22Rv1 (cell line): ENCODE results near the gene SENP2.
A peak's percentile ranks its signal among the peaks of the same experiment; 100 is the strongest.
"Not testable (repeated sequence)": the region's sequence is repeated elsewhere in the genome, so short reads cannot be mapped to it uniquely, and the experiment has no call there.

Experiments
- H3K27ac ChIP-seq: fragments of 450-650 bp; 2 replicates; pipeline ENCODE4 v1.5.1; 2017
- CTCF ChIP-seq: fragments of 450-650 bp; IDR thresholded peaks from 2 replicates; pipeline ENCODE4 v1.5.1; 2017; ENCODE audit warnings: mild to moderate bottlenecking
- ZFX ChIP-seq: fragments of 450-650 bp; IDR thresholded peaks from 2 replicates; pipeline ENCODE4 v1.6.1; 2017; ENCODE audit warnings: antibody characterized with exemption, borderline replicate concordance

SENP2 gene

DNA sequence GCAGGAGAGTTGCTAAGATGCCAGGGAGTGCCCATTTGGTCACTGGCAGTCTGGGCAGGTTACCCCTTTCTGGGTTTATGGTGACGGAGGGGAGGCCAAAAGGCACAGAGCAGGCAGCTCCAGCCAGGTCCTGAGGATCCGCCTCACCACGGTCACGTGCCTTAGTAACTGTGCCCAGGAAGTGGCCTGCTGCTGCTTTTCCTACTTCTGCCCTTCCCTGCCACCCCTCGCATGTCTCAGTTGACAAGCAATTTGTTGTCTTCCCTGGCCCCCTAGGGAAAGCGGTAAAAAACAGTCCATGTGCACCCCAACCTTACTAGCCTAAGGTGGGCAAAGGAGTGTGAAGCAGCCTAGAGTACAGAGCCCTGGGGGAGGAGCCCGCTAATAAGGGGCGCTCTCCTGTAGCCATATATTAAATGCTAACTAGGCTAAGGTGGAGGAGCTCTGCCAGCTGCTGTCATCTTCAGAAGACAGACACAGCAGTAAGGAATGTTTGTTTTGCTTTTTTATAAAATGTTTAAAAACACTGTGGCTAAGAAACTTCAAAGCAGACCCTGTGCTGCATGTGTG is 24.6 kb upstream of the SENP2 start:
- no peak overlapping the region for H3K27ac ChIP-seq
- no peak for TF ChIP-seq CTCF
- TF ChIP-seq ZFX: no peak

GRCh38 chr3:185561958-185562357 is 24.1 kb upstream of the SENP2 start:
- TF ChIP-seq CTCF (no peak), ZFX (no peak)
- H3K27ac ChIP-seq: no peak overlapping the region

DNA sequence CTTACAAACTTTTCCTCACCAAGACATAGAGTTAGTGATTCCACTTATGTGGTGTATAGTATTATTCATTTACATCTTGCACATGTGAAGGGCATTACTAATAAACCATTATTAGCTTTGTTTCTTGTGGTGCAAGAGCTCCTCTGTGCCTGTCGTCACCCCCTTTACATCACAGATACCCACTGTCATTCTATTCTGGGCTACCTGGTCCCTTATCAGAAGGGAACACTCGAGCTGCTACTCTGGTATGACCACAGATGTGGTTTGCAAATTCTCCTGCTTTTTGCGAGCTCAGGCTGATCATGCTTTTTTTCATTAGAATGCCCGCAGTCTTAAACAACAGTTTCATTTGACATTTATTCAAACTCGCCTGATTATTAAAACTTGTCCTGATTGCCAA is 13.9 kb upstream of the SENP2 start:
- H3K27ac ChIP-seq: no peak overlapping the region
- TF ChIP-seq CTCF (no peak), ZFX (no peak)

- not testable (repeated sequence) for H3K27ac ChIP-seq
- peak; percentile 85 for TF ChIP-seq CTCF
These were observed 10.8 kb upstream of the SENP2 start for GRCh38 chr3:185575108-185575869.

DNA sequence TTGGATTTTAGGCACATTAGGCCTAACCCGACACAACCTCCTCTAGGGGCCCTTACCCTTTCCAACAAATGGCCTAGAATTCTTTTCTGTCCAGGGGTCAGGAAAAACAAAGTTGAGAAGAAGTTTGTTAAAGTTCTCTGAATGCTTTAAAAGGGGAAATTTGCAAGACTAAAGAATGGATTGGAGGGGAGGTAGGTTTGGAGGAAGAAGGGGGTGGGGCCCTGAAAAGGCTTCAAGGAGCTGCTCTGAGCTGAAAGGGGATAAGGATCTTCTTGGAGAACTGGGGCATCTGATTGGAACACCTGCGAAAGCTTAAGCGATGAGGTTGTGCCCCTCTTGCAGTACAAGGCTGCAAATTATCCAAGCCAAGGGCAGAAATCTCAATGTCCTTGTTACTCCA is 3.9 kb upstream of the SENP2 start:
- H3K27ac ChIP-seq: no peak overlapping the region
- TF ChIP-seq CTCF (no peak), ZFX (no peak)

- no peak overlapping the region for H3K27ac ChIP-seq
- TF ChIP-seq ZFX (no peak), CTCF (no peak)
These were observed 3.2 kb upstream of the SENP2 start for GRCh38 chr3:185582871-185583270.

GRCh38 chr3:185583925-185584324 is 2.2 kb upstream of the SENP2 start:
- no peak overlapping the region for H3K27ac ChIP-seq
- TF ChIP-seq ZFX: no peak
- TF ChIP-seq CTCF: no peak
